GM12878 (cell line): ENCODE results near the gene MSL1. TPM values are rescaled to one million over a fixed set of nuclear protein-coding genes. Genes with fewer than 3 reads are reported as not detected.

ENCODE experiments used
- ATAC-seq: fragments of 200-7000 bp; cut with Tn5 transposase; 3 replicates; pipeline ENCODE4 v1.9.1; 2020; ENCODE audit warnings: mild to moderate bottlenecking, moderate library complexity
- BruUV-seq: library from RNA; stranded (reverse); fragments of 400-500 nt; replicated peaks from 2 replicates; lab custom pipeline; 2021; lab: Mats Ljungman, UMichigan
- CTCF ChIA-PET: fragments of 300-600 bp; sonication (Branson Sonifier 250); formaldehyde crosslinking; extraction: SDS; loops from one replicate; lab custom pipeline; 2021; ENCODE audit warnings: inconsistent platforms; lab: Yijun Ruan, JAX
- POLR2A ChIA-PET: fragments of 350-600 bp; formaldehyde crosslinking; extraction: SDS; loops from one replicate; lab custom pipeline; 2021; ENCODE audit warnings: inconsistent platforms; lab: Charles Lee
- RAD21 ChIA-PET: fragments of 300-600 bp; sonication (Branson Sonifier 250); formaldehyde crosslinking; loops from one replicate; lab custom pipeline; 2023; ENCODE audit warnings: antibody characterized with exemption; ENCODE audit not compliant: unreplicated experiment; lab: Charles Lee
- SMC1A ChIA-PET: fragments of 300-600 bp; sonication (Branson Sonifier 250); formaldehyde crosslinking; loops from one replicate; lab custom pipeline; 2023; ENCODE audit not compliant: unreplicated experiment, uncharacterized antibody; lab: Charles Lee
- DNase-seq: peaks from one replicate; pipeline ENCODE4 v3.0.0-alpha.2; 2011; ENCODE audit warnings: low read depth, low spot score
- FAIRE-seq: peaks from 3 replicates; lab custom pipeline; 2011; peaks lifted over from hg19 to GRCh38; lab: Jason Lieb, UNC
- H2AFZ ChIP-seq: 2 replicates; pipeline ENCODE4 v1.6.0; 2011; ENCODE audit warnings: low read depth, low read length, control low read depth; ENCODE audit not compliant: control insufficient read depth
- H3K27ac ChIP-seq: 2 replicates; pipeline ENCODE4 v1.5.1; 2011; ENCODE audit warnings: control low read depth; ENCODE audit not compliant: control insufficient read depth, insufficient read depth
- H3K27me3 ChIP-seq, 2 experiments: replicated peaks in 1 of 2; 2 replicates each; pipeline versions ENCODE4 v1.6.0 to v1.6.1; 2011; ENCODE audit warnings: low read length in 1 of 2; ENCODE audit not compliant: control insufficient read depth in 2 of 2, insufficient read depth in 2 of 2
- H3K36me3 ChIP-seq, 2 experiments: 2 replicates each; pipeline ENCODE4 v1.5.1; 2011; ENCODE audit warnings: low read length in 1 of 2; ENCODE audit not compliant: control insufficient read depth in 2 of 2, insufficient read depth in 2 of 2
- H3K4me1 ChIP-seq: 2 replicates; pipeline ENCODE4 v1.6.1; 2011; ENCODE audit warnings: mild to moderate bottlenecking, low read length, moderate library complexity, mixed read lengths; ENCODE audit not compliant: control insufficient read depth, insufficient read depth
- H3K4me2 ChIP-seq: 2 replicates; pipeline ENCODE4 v1.6.0; 2011; ENCODE audit warnings: control low read depth; ENCODE audit not compliant: control insufficient read depth, insufficient read depth
- H3K4me3 ChIP-seq: fragments of 200-600 bp; sonication (generic); 2 replicates; pipeline ENCODE4 v1.5.1; 2016
- H3K79me2 ChIP-seq: 2 replicates; pipeline ENCODE4 v1.6.0; 2011; ENCODE audit warnings: low read length; ENCODE audit not compliant: control insufficient read depth, insufficient read depth
- H3K9ac ChIP-seq: 2 replicates; pipeline ENCODE4 v1.8.0; 2011; ENCODE audit warnings: low read length, control low read depth, mixed read lengths; ENCODE audit not compliant: control insufficient read depth, insufficient read depth
- H3K9me3 ChIP-seq: replicated peaks from 3 replicates; pipeline ENCODE4 v1.5.1; 2011; ENCODE audit warnings: mild to moderate bottlenecking, low read length; ENCODE audit not compliant: control insufficient read depth, insufficient read depth
- H4K20me1 ChIP-seq: 2 replicates; pipeline ENCODE4 v1.6.0; 2011; ENCODE audit not compliant: control insufficient read depth, insufficient read depth
- EP300 ChIP-seq, 2 experiments: fragments of 150-350 bp in 1 of 2; IDR thresholded peaks; 2 replicates each; pipeline ENCODE4 v1.6.1; 2011 to 2012; ENCODE audit warnings: low read depth in 2 of 2, low read length in 2 of 2, borderline replicate concordance in 1 of 2, improper control_type of control experiment in 1 of 2, inconsistent platforms in 1 of 2; ENCODE audit not compliant: control insufficient read depth in 1 of 2
- HDAC6 ChIP-seq: fragments of 200-600 bp; sonication (generic); IDR thresholded peaks from one replicate; pipeline ENCODE4 v1.8.0; 2017; ENCODE audit warnings: antibody characterized with exemption; ENCODE audit not compliant: unreplicated experiment
- KAT2A ChIP-seq: conservative IDR thresholded peaks from 2 replicates; pipeline ENCODE4 v1.6.1; 2011; ENCODE audit warnings: low read depth, low read length; ENCODE audit not compliant: control insufficient read depth
- RCOR1 ChIP-seq: conservative IDR thresholded peaks from 2 replicates; pipeline ENCODE4 v1.6.1; 2012; ENCODE audit warnings: low read depth, low read length, improper control_type of control experiment
- STAT3 ChIP-seq: IDR thresholded peaks from 2 replicates; pipeline ENCODE4 v1.6.1; 2011; ENCODE audit warnings: low read depth, low read length, improper control_type of control experiment
- TBL1XR1 ChIP-seq: IDR thresholded peaks from 2 replicates; pipeline ENCODE4 v1.6.1; 2012; ENCODE audit warnings: low read depth, low read length, improper control_type of control experiment
- ZZZ3 ChIP-seq: IDR thresholded peaks from 2 replicates; pipeline ENCODE4 v1.6.1; 2011; ENCODE audit warnings: low read depth; ENCODE audit not compliant: control insufficient read depth, insufficient read length
- WGBS: methylation state at CpG from one replicate; pipeline ENCODE4 v1.1.6; 2016; ENCODE audit warnings: low lambda C conversion rate; ENCODE audit not compliant: insufficient replicate concordance, insufficient coverage; ENCODE audit errors: missing lambda C conversion rate; 5-methylcytosine and 5-hydroxymethylcytosine counted together
- in situ Hi-C: fragments of 300-500 bp; cut with MboI; formaldehyde crosslinking; loops from 9 replicates; pipeline ENCODE4 v1.14.3; 2018; ENCODE audit warnings: mixed read lengths
- intact Hi-C: fragments of 100-400 bp; cut with micrococcal nuclease; formaldehyde crosslinking; loops from one replicate; pipeline ENCODE4 v1.14.2; 2022; ENCODE audit not compliant: unreplicated experiment
- polyA plus RNA-seq, 11 experiments: library from polyadenylated mRNA; depleted of rRNA in 4 of 11; unstranded in 6 of 11; stranded (reverse) in 5 of 11; fragments of >200 nt; fragmentation: Nextera tagmentation in 4 of 11; fragmentation: Illumina TruSeq in 1 of 11; extraction: Ambion mirVana in 4 of 11; extraction: Trizol in 1 of 11; gene quantifications; 1 replicate in 1 of 11; 2 replicates in 10 of 11; pipeline versions ENCODE4 v1.2.1 to v1.2.3, GENCODE V29; 2011 to 2016; ENCODE audit warnings: inconsistent platforms in 2 of 11, missing spikeins in 2 of 11, low read depth in 1 of 11
- total RNA-seq, 4 experiments: library from RNA; depleted of rRNA in 3 of 4; stranded (reverse); fragments of >200 nt in 3 of 4; fragmentation: Illumina TruSeq in 1 of 4; extraction: Trizol in 1 of 4; gene quantifications; 2 replicates each; pipeline versions ENCODE4 v1.2.1 to v1.2.3, GENCODE V29; 2013 to 2021
- TF ChIP-seq, protein P1 (sequence below): fragments of 150-350 bp; IDR thresholded peaks from 2 replicates; pipeline ENCODE4 v1.6.1; 2014; ENCODE audit warnings: mild to moderate bottlenecking, low read depth, low read length
- TF ChIP-seq, protein P2 (sequence below): IDR thresholded peaks from 2 replicates; pipeline ENCODE4 v1.6.1; 2011; ENCODE audit warnings: low read depth, low read length, improper control_type of control experiment, borderline replicate concordance

MSL1 gene
- total and polyA plus RNA-seq, 10 of the 15 experiments (the other 5 are each of a cell fraction or from before 2014, with no cell fraction given) = 6.1 to 95.2 (median 51.8) TPM

DNA sequence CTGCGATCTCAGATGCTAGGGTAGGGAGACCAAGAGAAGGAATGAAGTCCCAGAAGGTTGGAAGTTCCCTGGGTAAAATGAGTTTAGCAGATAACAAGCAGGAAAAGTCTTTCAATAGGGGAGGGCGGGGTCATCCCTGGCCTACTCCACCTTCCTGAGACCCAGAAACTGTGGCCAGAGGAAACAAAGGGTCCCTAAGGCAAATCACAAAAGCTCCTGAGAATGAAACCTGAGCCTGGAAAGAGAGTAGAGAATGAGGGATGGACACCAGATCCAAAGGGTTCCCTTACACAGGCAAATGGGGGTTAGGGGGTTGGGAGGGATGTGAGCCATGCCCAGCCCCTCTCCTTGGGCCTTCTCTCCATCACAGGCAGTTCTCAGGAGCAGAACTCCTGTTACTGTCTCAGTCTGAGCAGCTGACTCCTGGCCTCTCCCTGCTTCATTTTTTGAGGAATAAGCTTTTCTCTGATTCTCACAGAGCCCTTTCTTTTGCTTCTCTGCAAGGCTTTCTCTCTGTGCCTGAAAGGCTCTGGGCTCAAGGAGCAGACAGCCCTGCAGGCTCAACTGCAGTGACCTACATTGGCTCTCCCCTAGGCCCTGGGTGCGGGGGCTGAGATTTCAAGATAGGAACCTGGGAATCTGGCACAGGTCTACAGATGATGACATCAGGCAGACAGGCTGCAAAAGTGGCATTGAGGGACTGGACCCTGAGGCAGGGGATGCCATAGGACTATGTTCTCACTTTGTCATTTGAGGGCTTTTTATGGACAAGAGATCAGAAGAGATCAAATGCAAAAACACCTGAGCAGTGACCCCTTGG is 11.5 kb upstream of the MSL1 start:
- H3K79me2 ChIP-seq = no peaks in the 10 kb centered on the region
- intact Hi-C loops (loop anchor here (5.0 kb wide), 2 partner anchors 42 to 182 kb away; no protein-coding TSS in a partner anchor), in situ Hi-C loops (loop anchor here (5.0 kb wide), 2 partner anchors 57 to 177 kb away; partner anchors contain the start of gene CDC6)
- H3K27ac ChIP-seq = no peak overlapping the region
- FAIRE-seq = no peak
- ChIA-PET CTCF (interaction anchor here (0.9 to 7.9 kb wide), 24 partner anchors 11 to 237 kb away, joined by 3 to 367 read pairs (median 30); partner anchors contain the start of genes CASC3, CDC6, CSF3 and MED24), POLR2A (interaction anchor here (0.6 to 5.8 kb wide), 3 partner anchors 10 to 150 kb away, joined by 4 to 50 read pairs (median 6); partner anchors contain the start of gene NR1D1), SMC1A (interaction anchor here (1.0 to 8.0 kb wide), 18 partner anchors 11 to 181 kb away, joined by 3 to 177 read pairs (median 16); partner anchors contain the start of genes CASC3, CDC6, CSF3 and MED24), RAD21 (interaction anchor here (0.6 to 7.0 kb wide), 13 partner anchors 12 to 95 kb away, joined by 3 to 246 read pairs (median 11); partner anchors contain the start of genes CSF3, MED24 and NR1D1)
- no peaks in the 10 kb centered on the region for H4K20me1 ChIP-seq
- no peak for ATAC-seq
- H3K4me2 ChIP-seq = no peak overlapping the region
- 82% methylated on average over 3 of the region's 3 CpGs for WGBS
- no peak overlapping the region for H2AFZ ChIP-seq
- H3K27me3 ChIP-seq = no peaks in the 10 kb centered on the region
- H3K36me3 ChIP-seq = no peaks in the 10 kb centered on the region
- no peak for TF ChIP-seq EP300 (IDR thresholded peaks at IDR 0.05; ENCODE audit: borderline replicate concordance in 1 of 2, control insufficient read depth in 1 of 2, low read depth in 2 of 2, low read length in 2 of 2)
- TF ChIP-seq, protein P1, sequence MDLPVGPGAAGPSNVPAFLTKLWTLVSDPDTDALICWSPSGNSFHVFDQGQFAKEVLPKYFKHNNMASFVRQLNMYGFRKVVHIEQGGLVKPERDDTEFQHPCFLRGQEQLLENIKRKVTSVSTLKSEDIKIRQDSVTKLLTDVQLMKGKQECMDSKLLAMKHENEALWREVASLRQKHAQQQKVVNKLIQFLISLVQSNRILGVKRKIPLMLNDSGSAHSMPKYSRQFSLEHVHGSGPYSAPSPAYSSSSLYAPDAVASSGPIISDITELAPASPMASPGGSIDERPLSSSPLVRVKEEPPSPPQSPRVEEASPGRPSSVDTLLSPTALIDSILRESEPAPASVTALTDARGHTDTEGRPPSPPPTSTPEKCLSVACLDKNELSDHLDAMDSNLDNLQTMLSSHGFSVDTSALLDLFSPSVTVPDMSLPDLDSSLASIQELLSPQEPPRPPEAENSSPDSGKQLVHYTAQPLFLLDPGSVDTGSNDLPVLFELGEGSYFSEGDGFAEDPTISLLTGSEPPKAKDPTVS = no peak
- TF ChIP-seq STAT3 = no peak
- TF ChIP-seq RCOR1 = no peak
- TF ChIP-seq, protein P2, sequence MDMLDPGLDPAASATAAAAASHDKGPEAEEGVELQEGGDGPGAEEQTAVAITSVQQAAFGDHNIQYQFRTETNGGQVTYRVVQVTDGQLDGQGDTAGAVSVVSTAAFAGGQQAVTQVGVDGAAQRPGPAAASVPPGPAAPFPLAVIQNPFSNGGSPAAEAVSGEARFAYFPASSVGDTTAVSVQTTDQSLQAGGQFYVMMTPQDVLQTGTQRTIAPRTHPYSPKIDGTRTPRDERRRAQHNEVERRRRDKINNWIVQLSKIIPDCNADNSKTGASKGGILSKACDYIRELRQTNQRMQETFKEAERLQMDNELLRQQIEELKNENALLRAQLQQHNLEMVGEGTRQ = no peak
- TF ChIP-seq ZZZ3 = no peak
- TF ChIP-seq KAT2A = no peak
- no peak for TF ChIP-seq HDAC6
- no peak for TF ChIP-seq TBL1XR1
- H3K9ac ChIP-seq = no peak overlapping the region
- H3K9me3 ChIP-seq = no peaks in the 10 kb centered on the region
- no TSS peak for BruUV-seq
- H3K4me3 ChIP-seq = no peak overlapping the region
- DNase-seq = no peak
- peaks cover 52% of the 10 kb centered on the region for H3K4me1 ChIP-seq
